NCI-H128 (cell line): ENCODE data around the gene STMN3.
"Not testable (repeated sequence)": the region's sequence is repeated elsewhere in the genome, so short reads cannot be mapped to it uniquely, and the experiment has no call there.

Experiments used
- DNase-seq: peaks from one replicate; lab custom pipeline; 2025; ENCODE audit not compliant: unreplicated experiment; lab: John Stamatoyannopoulos, UW

Gene STMN3

GRCh38 chr20:63617876-63618265, 35.4 kb downstream of the STMN3 start:
- no peak for DNase-seq

GRCh38 chr20:63617092-63617875, 35.9 kb downstream of the STMN3 start:
- DNase-seq: no peak

GRCh38 chr20:63613863-63614594, 39.2 kb downstream of the STMN3 start:
- DNase-seq: not testable (repeated sequence)

- no peak for DNase-seq
These were observed 40.8 kb downstream of the STMN3 start for GRCh38 chr20:63612276-63612931.

GRCh38 chr20:63611646-63612045, 41.6 kb downstream of the STMN3 start:
- DNase-seq: no peak

- no peak for DNase-seq
These were observed 42.4 kb downstream of the STMN3 start for GRCh38 chr20:63610581-63611435.

GRCh38 chr20:63606686-63607085, 46.5 kb downstream of the STMN3 start:
- no peak for DNase-seq

- no peak for DNase-seq
These were observed 50.9 kb downstream of the STMN3 start for GRCh38 chr20:63602321-63602720.

- DNase-seq: not testable (repeated sequence)
These were observed 51.5 kb downstream of the STMN3 start for GRCh38 chr20:63601679-63602078.

- DNase-seq: no peak
These were observed 53.7 kb downstream of the STMN3 start for GRCh38 chr20:63599396-63600050.

- DNase-seq: no peak
These were observed 54.5 kb downstream of the STMN3 start for GRCh38 chr20:63598479-63599395.

- DNase-seq: no peak
These were observed 55.4 kb downstream of the STMN3 start for GRCh38 chr20:63597651-63598478.

- no peak for DNase-seq
These were observed 56.8 kb downstream of the STMN3 start for GRCh38 chr20:63596423-63596822.

- no peak for DNase-seq
These were observed 57.7 kb downstream of the STMN3 start for GRCh38 chr20:63595416-63596127.

GRCh38 chr20:63594043-63594561, 59.1 kb downstream of the STMN3 start:
- no peak for DNase-seq

GRCh38 chr20:63592661-63593060, 60.6 kb downstream of the STMN3 start:
- no peak for DNase-seq

GRCh38 chr20:63591786-63592355, 61.4 kb downstream of the STMN3 start:
- no peak for DNase-seq
